T-cell (primary cell): ENCODE measurements around the gene ASPHD2. TPM values are rescaled to one million over a fixed set of nuclear protein-coding genes. Genes with fewer than 3 reads are reported as not detected.

Experiments used
- ATAC-seq, 4 experiments: fragments of 200-7000 bp in 3 of 4; fragments of 150-1000 bp in 1 of 4; cut with Tn5 transposase; replicated peaks in 1 of 4; 1 replicate in 3 of 4; 2 replicates in 1 of 4; pipeline ENCODE4 v1.10.0; 2021; ENCODE audit warnings: moderate library complexity in 3 of 4, mild to moderate bottlenecking in 2 of 4, moderate number of reproducible peaks in 1 of 4
- CTCF ChIA-PET, 2 donors: fragments of 300-600 bp; sonication (Branson Sonifier 250); formaldehyde crosslinking; loops; one replicate each; lab custom pipeline; 2022; ENCODE audit warnings: antibody characterized with exemption in 2 of 2; lab: Charles Lee
- POLR2A ChIA-PET, 2 donors: fragments of 300-600 bp; sonication (Branson Sonifier 250); formaldehyde crosslinking; loops; one replicate each; lab custom pipeline; 2022; ENCODE audit warnings: antibody characterized with exemption in 2 of 2; lab: Charles Lee
- DNase-seq, 35 experiments: peaks; one replicate each; pipeline versions ENCODE4 v3.0.0 to v3.0.0-alpha.2; 2013 to 2023
- H3K27ac ChIP-seq: one replicate; pipeline ENCODE4 v1.5.1; 2013; ENCODE audit warnings: low read length
- H3K27me3 ChIP-seq, 2 experiments: replicated peaks in 1 of 2; 1 replicate in 1 of 2; 2 replicates in 1 of 2; pipeline versions ENCODE4 v1.6.1 to v1.7.0; 2013; ENCODE audit warnings: low read length in 1 of 2, mixed read lengths in 1 of 2; ENCODE audit not compliant: control insufficient read depth in 2 of 2, insufficient read depth in 2 of 2; ENCODE audit errors: extremely low read depth in 1 of 2
- H3K36me3 ChIP-seq, 2 donors: 1 replicate in 1 of 2; 2 replicates in 1 of 2; pipeline versions ENCODE4 v1.6.1 to v1.7.0; 2013; ENCODE audit warnings: low read length in 1 of 2; ENCODE audit not compliant: control insufficient read depth in 2 of 2, insufficient read depth in 1 of 2; ENCODE audit errors: extremely low read depth in 1 of 2
- H3K4me1 ChIP-seq, 2 experiments: 1 replicate in 1 of 2; 2 replicates in 1 of 2; pipeline versions ENCODE4 v1.6.1 to v1.7.0; 2013; ENCODE audit warnings: low read length in 2 of 2, mixed read lengths in 1 of 2; ENCODE audit not compliant: insufficient read depth in 2 of 2, control insufficient read depth in 1 of 2; ENCODE audit errors: extremely low read depth in 1 of 2
- H3K4me3 ChIP-seq, 2 donors: 1 replicate in 1 of 2; 2 replicates in 1 of 2; pipeline versions ENCODE4 v1.5.1 to v1.7.0; 2013; ENCODE audit warnings: mild to moderate bottlenecking in 2 of 2, low read length in 1 of 2, moderate library complexity in 1 of 2; ENCODE audit not compliant: control insufficient read depth in 1 of 2; ENCODE audit errors: extremely low read depth in 1 of 2
- H3K9me3 ChIP-seq: 2 replicates; pipeline ENCODE4 v1.7.0; 2013
- H3K27ac Mint-ChIP-seq, 2 donors: one replicate each; pipeline ENCODE4 v1.8.0; 2020 to 2021; ENCODE audit warnings: mild to moderate bottlenecking in 2 of 2, mixed read lengths in 2 of 2
- H3K27me3 Mint-ChIP-seq, 2 donors: one replicate each; pipeline ENCODE4 v1.8.0; 2021 to 2022; ENCODE audit warnings: mixed read lengths in 2 of 2
- H3K36me3 Mint-ChIP-seq: one replicate; pipeline ENCODE4 v1.8.0; 2021; ENCODE audit warnings: mixed read lengths
- H3K4me1 Mint-ChIP-seq, 3 donors: one replicate each; pipeline ENCODE4 v1.8.0; 2020 to 2022; ENCODE audit warnings: mixed read lengths in 3 of 3, mild to moderate bottlenecking in 1 of 3
- H3K4me3 Mint-ChIP-seq, 3 donors: one replicate each; pipeline ENCODE4 v1.8.0; 2020 to 2022; ENCODE audit warnings: mild to moderate bottlenecking in 3 of 3, mixed read lengths in 3 of 3, moderate library complexity in 3 of 3
- H3K9me3 Mint-ChIP-seq, 3 donors: one replicate each; pipeline ENCODE4 v1.8.0; 2020 to 2022; ENCODE audit warnings: mixed read lengths in 3 of 3
- WGBS: methylation state at CpG from one replicate; pipeline ENCODE4 v1.1.5; 2013; ENCODE audit warnings: missing lambda C conversion rate; ENCODE audit not compliant: insufficient coverage; 5-methylcytosine and 5-hydroxymethylcytosine counted together
- total RNA-seq, 35 experiments: library from RNA in 6 of 35; stranded (reverse) in 6 of 35; fragments of 120-200 nt in 1 of 35; gene quantifications; one replicate each; pipeline versions ENCODE4 v1.2.1 to v1.2.4 and lab custom pipeline; 2013 to 2026

ASPHD2 gene
- total RNA-seq, 5 donors from 2014 or later (not counting 1 experiment from before 2014, with no cell fraction given): 1.9 to 5.3 (median 4.3) TPM

DNA sequence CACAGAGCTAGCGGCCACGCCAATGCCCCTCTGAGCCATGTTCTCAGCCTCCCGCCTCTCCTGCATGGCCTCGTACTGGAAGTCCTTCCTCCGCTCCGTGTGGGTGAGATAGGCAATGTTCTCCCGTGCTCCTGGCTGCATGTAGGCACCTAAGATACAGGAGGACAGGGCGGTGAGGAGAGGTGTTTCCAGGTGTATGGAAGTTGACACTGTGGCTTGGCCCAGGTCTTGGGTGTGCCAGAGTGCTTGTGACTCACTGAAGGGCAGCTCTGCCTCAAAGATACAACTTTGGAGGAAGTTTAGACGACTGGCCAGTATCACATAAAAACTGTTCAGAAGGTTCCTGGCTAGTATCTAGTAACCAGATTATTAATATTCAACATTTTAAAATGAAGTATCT is 63.2 kb downstream of the ASPHD2 start:
- Histone ChIP-seq H3K9me3 (no peaks in the 10 kb centered on the region), H3K4me3 (no peak overlapping the region), H3K36me3 (peaks cover 19 to 98% of the 10 kb centered on the region in 2 donors), H3K27me3 (no peaks in the 10 kb centered on the region), H3K27ac (no peak overlapping the region), H3K4me1 (no peaks in the 10 kb centered on the region)
- no peak overlapping the region for H3K27ac Mint-ChIP-seq
- 95% methylated on average over 7 of the region's 9 CpGs for whole genome bisulfite sequencing
- H3K4me3 Mint-ChIP-seq: no peak overlapping the region
- no peak for ATAC-seq
- no peaks in the 10 kb centered on the region for H3K27me3 Mint-ChIP-seq
- H3K4me1 Mint-ChIP-seq: peaks cover 0 to 5% (median 3%) of the 10 kb centered on the region in 3 donors
- H3K9me3 Mint-ChIP-seq: no peaks in the 10 kb centered on the region
- POLR2A ChIA-PET: no interaction called here
- H3K36me3 Mint-ChIP-seq: peaks cover 60% of the 10 kb centered on the region
- no peak for DNase-seq
- CTCF ChIA-PET: no interaction called here

DNA sequence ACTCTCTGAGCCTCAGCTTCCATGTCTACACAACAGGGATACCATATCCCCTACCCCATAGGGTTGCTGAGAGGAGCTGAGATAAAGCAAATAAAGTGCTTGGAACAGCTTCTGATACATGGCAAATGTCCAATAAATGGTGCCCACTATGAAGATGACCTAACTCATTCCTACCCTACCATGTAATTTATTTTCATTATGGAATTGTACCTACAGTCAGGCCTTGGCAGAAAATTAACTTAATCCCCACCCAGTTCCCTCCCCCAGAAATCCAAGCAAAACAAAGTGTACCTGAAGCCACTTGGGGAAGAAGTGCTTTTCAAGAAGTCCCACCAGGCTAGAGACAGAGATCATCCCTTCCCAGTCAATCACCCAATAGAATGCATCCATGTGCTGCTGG is 65.4 kb downstream of the ASPHD2 start:
- no peak overlapping the region for H3K27ac ChIP-seq
- Mint-ChIP-seq H3K36me3 (peaks cover 58% of the 10 kb centered on the region), H3K4me3 (no peak overlapping the region), H3K27ac (no peak overlapping the region), H3K27me3 (no peaks in the 10 kb centered on the region), H3K4me1 (no peaks in the 10 kb centered on the region), H3K9me3 (no peaks in the 10 kb centered on the region)
- H3K27me3 ChIP-seq: no peaks in the 10 kb centered on the region
- POLR2A ChIA-PET: no interaction called here
- no peaks in the 10 kb centered on the region for H3K9me3 ChIP-seq
- ATAC-seq (no peak), DNase-seq (no peak)
- peaks cover 19 to 89% of the 10 kb centered on the region in 2 donors for H3K36me3 ChIP-seq
- CTCF ChIA-PET: no interaction called here
- no peak overlapping the region for H3K4me3 ChIP-seq
- no peaks in the 10 kb centered on the region for H3K4me1 ChIP-seq

Other genes with a start within 250 kb of the ASPHD2 start
- gene HPS4, start 54.5 kb downstream of the ASPHD2 start, total RNA-seq: 10 to 100 TPM; 38.7 to 53.4 (median 50.0) TPM
- gene SRRD, start 54.6 kb downstream of the ASPHD2 start, total RNA-seq: 10 to 100 TPM; 17.4 to 23.3 (median 21.8) TPM
- gene TFIP11, start 83.2 kb downstream of the ASPHD2 start, total RNA-seq: 10 to 100 TPM; 63.0 to 91.8 (median 75.2) TPM
- 10 to 100 TPM; 30.3 to 42.1 (median 38.0) TPM for gene TPST2, start 160.9 kb downstream of the ASPHD2 start, total RNA-seq
- not detected for gene CRYBB1, start 188.8 kb downstream of the ASPHD2 start, total RNA-seq
- not detected for gene CRYBA4, start 192.7 kb downstream of the ASPHD2 start, total RNA-seq
- 100 to 1,000 TPM in 3 of 5 donors, 10 to 100 TPM in 2; 45.8 to 237 (median 207) TPM for gene MIAT, start 228.3 kb downstream of the ASPHD2 start, total RNA-seq